HCT116 (cell line): ENCODE data around the gene INPP5J. TPM values are rescaled to one million over a fixed set of nuclear protein-coding genes. Genes with fewer than 3 reads are reported as not detected.

Experiments
- ATAC-seq: fragments of 200-7000 bp; cut with Tn5 transposase; 2 replicates; pipeline ENCODE4 v1.9.1; 2020; ENCODE audit warnings: mild to moderate bottlenecking, moderate library complexity
- BruUV-seq: library from RNA; stranded (reverse); fragments of 400-500 nt; replicated peaks from 2 replicates; lab custom pipeline; 2021; lab: Mats Ljungman, UMichigan
- CTCF ChIA-PET: fragments of 300-600 bp; sonication (Branson Sonifier 250); formaldehyde crosslinking; loops from one replicate; lab custom pipeline; 2021; ENCODE audit warnings: antibody characterized with exemption; lab: Charles Lee
- POLR2A ChIA-PET: fragments of 300-600, 350-600 bp; sonication (Branson Sonifier 250); formaldehyde crosslinking; loops from one replicate; lab custom pipeline; 2021; ENCODE audit warnings: antibody characterized with exemption; lab: Charles Lee
- RAD21 ChIA-PET, 2 experiments: fragments of 300-600 bp; sonication (Branson Sonifier 250); formaldehyde crosslinking; loops; one replicate each; lab custom pipeline; 2023; ENCODE audit warnings: low total read pairs in 2 of 2; ENCODE audit not compliant: uncharacterized antibody in 2 of 2, unreplicated experiment in 2 of 2, low non-redundant PET in 1 of 2; lab: Charles Lee
- DNase-seq: peaks from one replicate; pipeline ENCODE4 v3.0.0-alpha.2; 2010; ENCODE audit warnings: low read depth, low spot score
- H2AFZ ChIP-seq: fragments of 200-600 bp; shearing (Covaris generic), sonication (generic); 2 replicates; pipeline ENCODE4 v1.6.1; 2017; ENCODE audit warnings: low read depth, mixed run types, mixed read lengths, antibody characterized with exemption, low read length; ENCODE audit not compliant: poor library complexity, severe bottlenecking
- H3K27ac ChIP-seq: 2 replicates; pipeline ENCODE4 v1.5.1; 2012; ENCODE audit warnings: low read depth, low read length
- H3K27me3 ChIP-seq: fragments of 200-600 bp; sonication (generic); 2 replicates; pipeline ENCODE4 v1.6.1; 2016; ENCODE audit warnings: mixed run types, low read length, mixed read lengths; ENCODE audit not compliant: insufficient read depth
- H3K36me3 ChIP-seq, 2 experiments: fragments of 200-500 bp in 1 of 2; fragments of 200-600 bp in 1 of 2; sonication (Bioruptor generic) in 1 of 2; sonication (generic) in 1 of 2; 2 replicates each; pipeline versions ENCODE4 v1.5.1 to v1.6.1; 2014 to 2016; ENCODE audit warnings: low read length in 2 of 2, inconsistent platforms in 1 of 2, mixed read lengths in 1 of 2, mixed run types in 1 of 2; ENCODE audit not compliant: insufficient read depth in 2 of 2, control insufficient read depth in 1 of 2
- H3K4me1 ChIP-seq, 2 experiments: fragments of 200-600 bp in 1 of 2; sonication (generic) in 1 of 2; 2 replicates each; pipeline versions ENCODE4 v1.5.1 to v1.6.1; 2012 to 2017; ENCODE audit warnings: low read length in 2 of 2, inconsistent platforms in 1 of 2, mild to moderate bottlenecking in 1 of 2, mixed read lengths in 1 of 2, mixed run types in 1 of 2, moderate library complexity in 1 of 2; ENCODE audit not compliant: insufficient read depth in 2 of 2, control insufficient read depth in 1 of 2
- H3K4me2 ChIP-seq: fragments of 200-600 bp; sonication (generic); 2 replicates; pipeline ENCODE4 v1.6.1; 2017; ENCODE audit warnings: mixed run types, low read length, mixed read lengths
- H3K4me3 ChIP-seq, 2 experiments: fragments of 200-600 bp in 1 of 2; sonication (generic) in 1 of 2; replicated peaks in 1 of 2; 2 replicates each; pipeline ENCODE4 v1.5.1; 2011 to 2016; ENCODE audit warnings: low read length in 2 of 2, control low read depth in 1 of 2, low read depth in 1 of 2, mild to moderate bottlenecking in 1 of 2, mixed read lengths in 1 of 2, mixed run types in 1 of 2
- H3K79me2 ChIP-seq: fragments of 200-600 bp; sonication (generic); 2 replicates; pipeline ENCODE4 v1.6.1; 2017; ENCODE audit warnings: mild to moderate bottlenecking, mixed run types, low read length, moderate library complexity, mixed read lengths; ENCODE audit not compliant: insufficient read depth
- H3K9ac ChIP-seq: fragments of 200-600 bp; sonication (generic); 2 replicates; pipeline ENCODE4 v1.6.1; 2016; ENCODE audit warnings: low read length, mixed read lengths
- H3K9me2 ChIP-seq: fragments of 200-600 bp; sonication (generic), shearing (Covaris generic); 2 replicates; pipeline ENCODE4 v1.6.1; 2017; ENCODE audit warnings: mixed run types, mild to moderate bottlenecking, moderate library complexity; ENCODE audit not compliant: insufficient read depth
- H3K9me3 ChIP-seq, 2 experiments: fragments of 200-500 bp in 1 of 2; fragments of 200-600 bp in 1 of 2; sonication (Bioruptor generic) in 1 of 2; sonication (generic) in 1 of 2; 2 replicates each; pipeline ENCODE4 v1.6.1; 2014 to 2017; ENCODE audit warnings: low read length in 2 of 2, mixed read lengths in 2 of 2, inconsistent platforms in 1 of 2, low read depth in 1 of 2, mild to moderate bottlenecking in 1 of 2, mixed run types in 1 of 2, moderate library complexity in 1 of 2; ENCODE audit not compliant: control insufficient read depth in 1 of 2, insufficient read depth in 1 of 2
- H4K20me1 ChIP-seq: fragments of 200-600 bp; sonication (generic), shearing (Covaris generic); 2 replicates; pipeline ENCODE4 v1.6.1; 2017; ENCODE audit warnings: mixed run types, mild to moderate bottlenecking, moderate library complexity; ENCODE audit not compliant: insufficient read depth
- EZH2 ChIP-seq: fragments of 200-600 bp; sonication (generic); IDR thresholded peaks from 2 replicates; pipeline ENCODE4 v1.6.1; 2017; ENCODE audit warnings: antibody characterized with exemption, mixed run types
- intact Hi-C: fragments of 100-400 bp; cut with micrococcal nuclease; formaldehyde crosslinking; loops from 2 replicates; pipeline ENCODE4 v1.10.0; 2022
- total RNA-seq: library from RNA; stranded (reverse); gene quantifications from one replicate; pipeline ENCODE4 v1.2.1, GENCODE V29; 2021; ENCODE audit not compliant: unreplicated experiment
- TF ChIP-seq, protein P1 (sequence below), 3 experiments: fragments of 200-600 bp in 1 of 3; sonication (generic) in 1 of 3; IDR thresholded peaks in 2 of 3; conservative IDR thresholded peaks in 1 of 3; 2 replicates each; pipeline ENCODE4 v1.5.1; 2012 to 2017; ENCODE audit warnings: low read depth in 2 of 3, low read length in 2 of 3, antibody characterized with exemption in 1 of 3, borderline replicate concordance in 1 of 3, control low read depth in 1 of 3, mild to moderate bottlenecking in 1 of 3, mixed read lengths in 1 of 3, mixed run types in 1 of 3, moderate library complexity in 1 of 3; ENCODE audit not compliant: insufficient read depth in 1 of 3

INPP5J gene
- total RNA-seq, 1 experiment from 2014 or later, result 8.9 TPM

DNA sequence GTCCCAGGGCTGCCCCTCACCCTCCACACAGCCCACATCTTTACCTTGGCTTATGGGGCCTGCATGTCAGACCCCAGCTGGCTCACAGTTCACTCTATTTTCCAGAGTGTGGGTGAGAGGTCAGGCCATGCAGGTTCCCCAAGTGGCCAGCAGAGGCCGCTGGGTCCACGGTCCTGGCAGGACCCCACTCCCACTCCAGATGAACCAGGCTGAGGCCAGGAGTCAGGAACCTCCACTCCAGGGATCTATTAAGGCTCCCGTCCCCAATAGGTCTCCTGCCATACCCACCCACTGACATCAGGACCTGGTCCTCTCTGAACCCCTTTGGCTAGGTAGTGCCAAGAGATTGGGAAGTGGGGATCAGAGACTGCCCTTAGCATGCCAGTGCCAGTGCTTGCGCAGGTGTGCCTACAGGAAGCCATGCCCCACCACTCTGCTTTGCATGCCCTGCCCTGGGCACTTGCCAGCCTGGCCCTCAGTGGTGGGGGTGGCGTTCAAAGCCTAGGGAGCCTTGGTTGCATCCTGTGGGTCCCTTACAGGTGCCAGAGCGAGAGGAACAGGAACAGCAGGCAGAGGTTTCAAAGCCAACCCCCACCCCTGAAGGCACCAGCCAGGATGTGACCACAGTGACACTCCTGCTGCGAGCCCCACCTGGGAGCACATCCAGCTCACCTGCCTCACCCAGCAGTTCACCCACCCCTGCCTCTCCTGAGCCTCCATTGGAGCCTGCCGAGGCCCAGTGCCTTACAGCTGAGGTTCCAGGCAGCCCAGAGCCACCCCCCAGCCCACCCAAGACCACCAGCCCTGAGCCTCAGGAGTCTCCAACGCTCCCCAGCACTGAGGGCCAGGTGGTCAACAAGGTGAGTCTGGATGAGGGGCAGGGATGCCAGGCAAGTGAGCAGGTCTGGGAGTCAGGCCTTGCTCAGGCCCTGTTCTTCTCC is 33.3 kb upstream of the INPP5J start:
- ChIA-PET POLR2A (no interaction called here), CTCF (interaction anchor here (0.6 to 1.1 kb wide), 3 partner anchors 18 to 143 kb away, joined by 3 to 4 read pairs (median 4); partner anchors contain the start of gene SELENOM), RAD21 (no interaction called here)
- no peak overlapping the region for H3K9ac ChIP-seq
- no TSS peak for BruUV-seq
- intact Hi-C loops, result loop anchor here (1.0 to 10.0 kb wide), 3 partner anchors 60 to 665 kb away; partner anchors contain the start of gene MTFP1
- H3K9me2 ChIP-seq, result no peaks in the 10 kb centered on the region
- no peaks in the 10 kb centered on the region for H3K27me3 ChIP-seq
- ATAC-seq, result no peak
- no peak overlapping the region for H3K4me2 ChIP-seq
- no peak for DNase-seq
- peaks cover 21% of the 10 kb centered on the region for H3K79me2 ChIP-seq
- H3K4me3 ChIP-seq, result no peak overlapping the region
- peaks cover 0 to 25% of the 10 kb centered on the region in 2 experiments; a peak in 2 of 4 replicates for H3K4me1 ChIP-seq
- TF ChIP-seq, protein P1, sequence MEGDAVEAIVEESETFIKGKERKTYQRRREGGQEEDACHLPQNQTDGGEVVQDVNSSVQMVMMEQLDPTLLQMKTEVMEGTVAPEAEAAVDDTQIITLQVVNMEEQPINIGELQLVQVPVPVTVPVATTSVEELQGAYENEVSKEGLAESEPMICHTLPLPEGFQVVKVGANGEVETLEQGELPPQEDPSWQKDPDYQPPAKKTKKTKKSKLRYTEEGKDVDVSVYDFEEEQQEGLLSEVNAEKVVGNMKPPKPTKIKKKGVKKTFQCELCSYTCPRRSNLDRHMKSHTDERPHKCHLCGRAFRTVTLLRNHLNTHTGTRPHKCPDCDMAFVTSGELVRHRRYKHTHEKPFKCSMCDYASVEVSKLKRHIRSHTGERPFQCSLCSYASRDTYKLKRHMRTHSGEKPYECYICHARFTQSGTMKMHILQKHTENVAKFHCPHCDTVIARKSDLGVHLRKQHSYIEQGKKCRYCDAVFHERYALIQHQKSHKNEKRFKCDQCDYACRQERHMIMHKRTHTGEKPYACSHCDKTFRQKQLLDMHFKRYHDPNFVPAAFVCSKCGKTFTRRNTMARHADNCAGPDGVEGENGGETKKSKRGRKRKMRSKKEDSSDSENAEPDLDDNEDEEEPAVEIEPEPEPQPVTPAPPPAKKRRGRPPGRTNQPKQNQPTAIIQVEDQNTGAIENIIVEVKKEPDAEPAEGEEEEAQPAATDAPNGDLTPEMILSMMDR (IDR thresholded peaks at IDR 0.05 in 2 of 3, conservative IDR thresholded peaks at IDR 0.05 in 1 of 3; ENCODE audit: borderline replicate concordance in 1 of 3, insufficient read depth in 1 of 3, low read depth in 2 of 3, low read length in 2 of 3), result peak in 2 of 3 experiments; percentile 82 to 83; a peak in 4 of 6 replicates
- TF ChIP-seq EZH2, result no peak
- H3K27ac ChIP-seq, result no peak overlapping the region
- no peaks in the 10 kb centered on the region for H3K9me3 ChIP-seq
- no peak overlapping the region for H2AFZ ChIP-seq
- peaks cover 33 to 44% of the 10 kb centered on the region in 2 experiments; a peak in 3 of 4 replicates for H3K36me3 ChIP-seq
- no peaks in the 10 kb centered on the region for H4K20me1 ChIP-seq
